Neuron (in vitro differentiated cells): ENCODE results near the gene SPATA31A7.
"Not testable (repeated sequence)": the region's sequence is repeated elsewhere in the genome, so short reads cannot be mapped to it uniquely, and the experiment has no call there.

Source experiments
- H2AFZ ChIP-seq: one replicate; pipeline ENCODE4 v1.6.1; 2013; ENCODE audit warnings: low read depth, mild to moderate bottlenecking, inconsistent platforms, low read length, moderate library complexity
- H3K27me3 ChIP-seq: one replicate; pipeline ENCODE4 v1.6.1; 2013; ENCODE audit warnings: low read length; ENCODE audit not compliant: insufficient read depth
- H3K36me3 ChIP-seq: one replicate; pipeline ENCODE4 v1.6.1; 2013; ENCODE audit warnings: low read length; ENCODE audit not compliant: insufficient read depth
- H3K4me1 ChIP-seq: one replicate; pipeline ENCODE4 v1.6.1; 2013; ENCODE audit warnings: low read length; ENCODE audit not compliant: insufficient read depth
- H3K4me3 ChIP-seq: 2 replicates; pipeline ENCODE4 v1.5.1; 2013; ENCODE audit warnings: mild to moderate bottlenecking, low read length, moderate library complexity
- H3K9me3 ChIP-seq: one replicate; pipeline ENCODE4 v1.6.1; 2013; ENCODE audit warnings: low read length

The SPATA31A7 gene

DNA sequence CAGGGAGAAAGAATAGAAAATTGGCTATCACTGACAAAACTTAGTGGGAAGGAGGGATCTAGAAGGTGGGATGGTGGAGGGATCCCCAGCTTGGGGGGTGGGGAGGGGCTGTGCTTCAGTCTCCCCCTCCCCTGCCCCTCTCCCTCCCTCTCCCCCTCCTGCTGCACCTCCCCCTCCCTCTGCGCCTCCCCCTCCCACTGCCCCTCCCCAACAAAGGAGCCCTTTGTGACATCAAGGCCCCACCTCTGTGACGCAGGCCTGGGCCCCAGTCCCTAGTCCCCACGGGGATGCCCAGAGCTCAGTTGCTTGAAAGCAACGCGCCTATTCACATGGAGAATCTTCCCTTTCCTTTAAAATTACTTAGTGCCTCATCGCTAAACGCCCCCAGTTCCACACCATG lies at the start of gene SPATA31A7:
Gene SPATA31A7 (plus strand): TSS at position 301 of the 400 bp plus-strand sequence. CDS start 29 bp downstream, at position 330.
- H3K4me1 ChIP-seq, H3K9me3 ChIP-seq, H3K27me3 ChIP-seq, H3K36me3 ChIP-seq, H3K4me3 ChIP-seq, H2AFZ ChIP-seq: not testable (repeated sequence)

DNA sequence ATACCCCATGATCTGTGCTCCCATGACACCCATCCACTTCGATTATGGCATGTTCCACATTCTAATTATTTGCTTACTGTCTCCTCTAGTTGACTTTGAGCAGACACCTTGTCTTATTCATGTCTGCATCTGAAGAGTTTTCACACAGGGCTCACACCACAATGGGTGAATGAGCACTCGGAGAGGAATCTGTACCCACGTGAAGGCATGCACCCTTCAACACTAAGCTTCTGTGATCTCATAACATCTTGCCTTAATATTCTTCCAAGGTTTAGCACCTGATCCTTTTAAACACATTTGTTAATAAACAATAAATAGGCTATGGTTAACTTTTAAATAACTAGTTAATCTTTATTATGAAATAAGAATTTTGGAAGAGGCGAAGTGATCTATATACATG lies 36.6 kb downstream of the SPATA31A7 start:
- not testable (repeated sequence) for H3K4me3 ChIP-seq, H3K36me3 ChIP-seq, H3K4me1 ChIP-seq, H3K27me3 ChIP-seq, H3K9me3 ChIP-seq, H2AFZ ChIP-seq
